GM18867 (cell line): Measurements from ENCODE around the gene CADM4.
"Not testable (repeated sequence)": the region's sequence is repeated elsewhere in the genome, so short reads cannot be mapped to it uniquely, and the experiment has no call there.

ENCODE experiments used
- ATAC-seq: cut with Tn5 transposase; IDR thresholded peaks from one replicate; pipeline ENCODE4 v1.9.1; 2021; ENCODE audit warnings: mild to moderate bottlenecking, moderate library complexity; ENCODE audit not compliant: unreplicated experiment

Gene CADM4

GRCh38 chr19:43664018-43664417, 24.4 kb upstream of the CADM4 start:
- ATAC-seq = no peak

GRCh38 chr19:43662487-43662886, 22.8 kb upstream of the CADM4 start:
- ATAC-seq = no peak

- no peak for ATAC-seq
Measured at GRCh38 chr19:43660971-43661360, 21.3 kb upstream of the CADM4 start.

- ATAC-seq = no peak
Measured at GRCh38 chr19:43660301-43660970, 20.8 kb upstream of the CADM4 start.

- no peak for ATAC-seq
Measured at GRCh38 chr19:43658494-43658893, 18.8 kb upstream of the CADM4 start.

DNA sequence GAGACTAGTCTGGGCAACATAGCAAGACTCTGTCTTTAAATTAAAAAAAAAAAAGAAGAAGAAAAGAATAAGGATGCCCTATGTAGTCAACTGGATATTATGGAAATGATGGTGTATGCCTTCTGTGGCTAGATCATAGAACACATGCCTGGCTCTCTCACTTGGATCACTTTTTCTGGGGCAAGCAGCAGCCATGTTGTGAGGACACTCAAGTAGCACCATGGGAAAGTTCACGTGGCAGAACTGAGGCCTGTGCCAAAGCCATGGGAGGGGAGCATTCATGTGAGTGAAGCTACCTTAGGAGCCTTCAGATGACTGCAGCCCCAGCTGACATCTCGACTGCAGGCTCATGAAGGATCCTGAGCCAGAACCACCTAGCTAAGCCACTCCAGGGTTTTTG, 18.4 kb upstream of the CADM4 start:
- no peak for ATAC-seq

DNA sequence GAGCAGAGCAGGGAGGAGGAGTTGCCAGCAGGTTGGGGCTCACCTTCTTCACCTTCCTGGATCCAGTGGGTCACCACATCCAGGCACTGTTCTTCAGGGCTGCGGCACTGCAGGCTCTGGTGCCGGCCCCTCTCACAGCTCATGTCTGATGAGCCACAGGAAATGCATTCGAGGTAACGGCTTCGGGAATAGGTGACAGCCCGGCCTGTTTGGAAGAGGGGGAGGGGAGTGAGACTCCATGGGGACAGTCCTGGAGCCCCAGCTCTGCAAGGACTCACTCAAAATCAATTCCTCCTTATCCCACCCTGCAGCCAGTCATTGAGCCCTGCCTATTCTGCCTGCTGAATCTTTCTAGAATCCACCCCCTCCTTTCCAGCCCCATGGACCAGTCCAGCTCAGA, 16.8 kb upstream of the CADM4 start:
- no peak for ATAC-seq

DNA sequence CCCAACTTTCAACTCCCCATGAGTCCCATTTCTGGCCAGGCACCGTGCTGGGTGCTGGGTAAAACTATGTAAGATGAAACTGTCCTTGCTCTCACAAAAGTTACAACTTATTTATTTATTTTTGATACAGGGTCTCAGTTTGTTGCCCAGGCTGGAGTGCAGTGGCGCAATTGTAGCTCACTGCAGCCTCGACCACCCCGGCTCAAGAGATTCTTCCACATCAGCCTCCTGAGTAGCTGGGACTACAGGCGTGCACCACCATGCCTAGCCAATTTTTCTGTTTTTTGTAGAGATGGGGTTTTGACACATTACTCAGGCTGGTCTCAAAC, 12.9 kb upstream of the CADM4 start:
- no peak for ATAC-seq

DNA sequence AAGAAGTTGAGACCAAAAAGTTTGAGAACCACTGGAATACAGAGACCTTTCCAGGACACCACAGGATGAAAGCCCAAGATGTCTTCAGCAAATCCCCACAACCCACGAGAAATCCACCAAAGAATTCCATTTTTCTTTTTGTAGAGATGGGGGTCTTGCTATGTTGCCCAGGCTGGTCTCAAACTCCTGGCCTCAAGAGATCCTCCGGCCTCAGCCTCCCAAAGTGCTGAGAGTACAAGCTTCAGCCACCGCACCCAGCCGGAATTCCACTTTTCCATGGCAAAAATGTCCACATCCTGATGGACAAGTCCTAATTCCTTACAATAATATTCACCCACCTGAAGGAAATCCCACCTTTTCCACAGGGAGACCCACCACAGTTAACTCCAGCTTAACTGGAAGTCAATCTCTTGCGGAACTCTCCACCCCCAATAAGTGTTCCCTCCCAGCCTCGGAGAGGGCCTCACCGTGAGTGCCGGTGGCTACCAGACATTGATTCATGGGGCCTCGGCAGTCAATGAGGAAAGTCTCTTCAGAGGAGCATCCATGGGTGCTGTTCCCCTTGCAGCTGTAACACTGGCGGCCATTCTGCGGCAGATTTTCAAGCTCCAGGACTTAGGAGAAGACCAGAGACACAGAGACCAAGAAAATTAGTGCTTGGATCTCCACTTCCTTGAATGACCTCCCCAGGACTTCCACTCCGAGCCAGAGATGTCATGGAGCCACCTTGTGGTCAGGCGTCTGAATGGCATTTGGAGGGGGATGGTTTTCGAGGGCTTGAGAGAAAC, 12.3 kb upstream of the CADM4 start:
- no peak for ATAC-seq

- not testable (repeated sequence) for ATAC-seq
Measured at GRCh38 chr19:43650276-43650675, 10.6 kb upstream of the CADM4 start.

- ATAC-seq = no peak
Measured at GRCh38 chr19:43649514-43649913, 9.9 kb upstream of the CADM4 start.

DNA sequence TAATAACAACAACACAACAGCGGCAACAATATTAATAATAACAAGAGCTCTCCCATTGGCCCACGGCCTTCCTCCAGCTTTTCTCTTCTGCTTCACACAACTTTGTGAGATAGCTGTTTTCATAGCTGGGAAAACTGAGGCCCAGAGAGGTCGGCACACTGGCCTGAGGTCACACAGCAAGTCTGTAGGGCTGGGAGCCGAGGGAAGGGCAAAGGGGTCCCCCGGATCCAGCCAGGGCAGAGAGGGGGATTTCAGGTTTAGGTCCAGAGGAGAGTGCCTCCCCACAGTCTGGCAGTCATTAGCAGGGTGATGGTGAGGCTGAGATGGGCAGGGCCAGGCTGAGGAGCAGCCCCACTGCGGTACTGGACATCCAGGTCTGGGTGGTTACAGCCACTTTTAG, 9.0 kb upstream of the CADM4 start:
- no peak for ATAC-seq

DNA sequence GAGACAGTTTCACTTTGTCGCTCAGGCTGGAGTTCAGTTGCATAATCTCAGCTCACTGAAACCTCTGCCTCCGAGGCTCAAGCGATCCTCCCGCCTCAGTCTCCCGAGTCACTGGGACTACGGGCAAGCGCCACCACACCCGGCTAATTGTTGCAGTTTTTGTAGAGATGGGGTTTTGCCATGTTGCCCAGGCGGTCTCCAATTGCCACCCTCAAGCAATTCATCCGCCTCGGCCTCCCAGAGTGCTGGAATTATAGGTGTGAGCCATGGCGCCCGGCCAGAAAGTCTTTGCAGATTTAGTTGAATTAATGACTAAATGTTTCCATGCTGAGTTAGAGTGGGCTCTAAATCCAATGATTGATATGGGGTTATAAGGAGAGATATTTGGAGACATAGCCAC, 4.5 kb upstream of the CADM4 start:
- ATAC-seq = no peak

DNA sequence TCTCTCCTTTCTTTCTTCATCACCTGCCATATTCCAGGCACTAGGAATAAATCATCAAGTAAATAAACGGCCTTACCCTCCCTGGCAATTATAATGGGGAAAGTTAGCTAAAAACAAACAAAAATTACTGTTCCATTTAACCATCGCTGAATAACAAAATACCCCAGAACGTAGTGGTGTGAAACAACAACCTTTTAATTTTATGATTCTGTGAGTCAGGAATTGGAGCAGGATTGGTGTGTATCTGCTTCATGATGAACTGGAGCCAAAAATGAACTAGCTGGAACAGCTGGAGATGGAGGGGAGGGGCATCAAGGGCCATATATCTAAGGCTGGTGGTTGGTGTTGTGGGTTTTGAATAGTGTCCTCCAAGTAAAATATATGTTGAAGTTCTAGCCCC, 3.7 kb upstream of the CADM4 start:
- ATAC-seq = no peak

DNA sequence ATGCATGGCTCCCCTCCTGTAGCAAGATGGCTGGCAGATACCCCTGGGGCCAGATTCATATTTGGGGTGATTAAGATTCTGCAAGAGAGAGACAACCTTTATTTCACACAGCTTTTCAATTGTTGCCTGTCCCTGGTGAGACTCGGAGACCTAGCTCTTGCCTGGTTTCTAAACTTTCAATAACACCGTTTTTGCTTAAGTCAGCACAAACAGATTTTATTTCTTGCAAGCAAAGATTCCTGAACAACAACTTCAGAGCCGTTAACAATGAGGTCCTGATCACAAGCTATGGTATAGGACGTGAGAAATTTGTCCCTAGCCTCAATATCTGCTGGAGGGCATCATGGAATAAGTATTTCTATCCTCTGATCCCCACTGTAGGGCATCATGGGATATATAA, 2.9 kb upstream of the CADM4 start:
- no peak for ATAC-seq

DNA sequence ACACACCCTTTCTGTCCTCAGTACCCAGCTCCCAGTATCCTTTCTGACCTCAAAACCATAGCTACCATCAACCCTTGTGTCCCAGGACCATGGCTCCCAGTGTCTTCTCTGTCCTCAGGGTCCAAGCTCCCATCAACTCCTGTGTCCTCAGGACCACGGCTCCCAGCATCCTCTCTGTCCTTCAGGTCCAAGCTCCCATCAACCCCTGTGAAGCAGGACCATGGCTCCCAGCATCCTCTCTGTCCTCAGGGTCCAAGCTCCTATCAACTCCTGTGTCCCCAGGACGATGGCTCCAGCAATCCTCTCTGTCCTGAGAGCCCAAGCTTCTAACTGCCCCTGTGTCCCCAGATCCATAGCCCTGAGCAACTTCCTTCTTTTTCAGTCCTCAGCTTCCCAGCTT, 1.7 kb upstream of the CADM4 start:
- ATAC-seq = no peak

- ATAC-seq = no peak
Measured at GRCh38 chr19:43640424-43640757, 741 bp upstream of the CADM4 start.

DNA sequence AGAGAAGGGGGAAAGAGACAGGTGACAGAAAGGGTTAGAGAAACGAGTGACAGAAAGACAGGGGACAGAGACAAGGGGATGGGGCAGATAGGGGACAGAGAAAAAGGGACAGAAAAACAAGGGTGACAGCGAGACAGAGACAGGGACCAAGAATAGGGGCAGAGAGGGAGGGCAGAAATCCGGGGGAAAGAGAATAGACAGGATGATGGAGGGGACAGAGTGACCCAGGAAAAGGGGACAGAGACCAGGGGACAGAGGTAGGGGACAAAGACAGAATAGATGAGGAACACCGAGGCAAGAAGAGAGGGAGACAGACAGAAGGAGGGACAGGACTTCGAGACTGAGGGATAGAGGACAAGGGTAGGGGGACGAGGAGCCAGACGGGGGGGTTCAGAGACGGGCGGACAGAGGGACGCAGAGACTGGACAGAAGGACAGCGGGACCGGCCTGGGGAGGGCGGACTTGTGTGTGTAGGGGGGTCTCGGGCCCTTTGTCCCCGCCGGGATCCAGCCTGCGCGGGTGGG, 593 bp downstream of the CADM4 start:
- ATAC-seq = no peak

- ATAC-seq = no peak
Measured at GRCh38 chr19:43638214-43638994, 1.2 kb downstream of the CADM4 start.

DNA sequence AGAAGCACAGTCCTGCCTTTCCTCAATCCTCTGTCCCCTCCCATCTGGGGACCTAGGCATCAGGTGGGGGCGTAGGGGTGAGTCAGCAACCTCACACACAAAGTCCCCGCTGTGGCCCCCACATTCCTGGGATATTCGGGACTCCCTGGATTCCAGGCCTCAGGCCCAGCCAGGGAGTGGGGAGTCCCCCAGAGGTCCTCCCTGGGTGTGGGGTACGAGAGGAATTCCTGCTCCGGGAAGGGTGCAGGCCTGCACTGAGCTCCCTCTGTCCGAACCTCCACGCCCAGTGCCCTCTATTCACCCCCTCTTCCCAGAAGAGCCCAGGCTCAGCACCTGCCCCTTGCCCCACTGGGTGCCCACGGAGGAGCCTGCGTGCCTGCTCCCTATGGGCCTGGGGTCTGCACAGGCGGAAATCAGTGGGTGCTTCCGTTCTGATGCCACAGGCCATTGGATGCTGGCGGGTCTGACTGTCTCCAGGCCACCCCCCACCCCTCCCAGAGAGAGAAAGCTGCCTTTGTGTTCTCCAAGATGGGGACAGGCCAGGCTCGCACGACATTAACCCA, 3.4 kb downstream of the CADM4 start:
- no peak for ATAC-seq

DNA sequence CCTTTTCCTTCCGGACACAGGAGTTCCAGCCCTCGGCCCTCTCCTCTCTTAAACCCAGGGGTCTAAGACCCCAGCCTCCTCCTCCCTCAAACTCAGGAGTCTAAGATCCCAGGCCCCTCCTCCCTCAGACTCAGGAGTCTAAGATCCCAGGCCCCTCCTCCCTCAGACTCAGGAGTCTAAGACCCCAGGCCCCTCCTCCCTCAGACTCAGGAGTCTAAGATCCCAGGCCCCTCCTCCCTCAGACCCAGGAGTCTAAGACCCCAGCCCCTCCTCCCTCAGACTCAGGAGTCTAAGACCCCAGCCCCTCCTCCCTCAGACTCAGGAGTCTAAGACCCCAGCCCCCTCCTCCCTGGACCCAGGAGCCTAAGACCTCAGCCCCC, 4.1 kb downstream of the CADM4 start:
- not testable (repeated sequence) for ATAC-seq
